ENCODE data around the gene ALDH9A1.
A peak's percentile ranks its signal among the peaks of the same experiment; 100 is the strongest.
"Not testable (repeated sequence)": the region's sequence is repeated elsewhere in the genome, so short reads cannot be mapped to it uniquely, and the experiment has no call there.

Gene ALDH9A1

DNA sequence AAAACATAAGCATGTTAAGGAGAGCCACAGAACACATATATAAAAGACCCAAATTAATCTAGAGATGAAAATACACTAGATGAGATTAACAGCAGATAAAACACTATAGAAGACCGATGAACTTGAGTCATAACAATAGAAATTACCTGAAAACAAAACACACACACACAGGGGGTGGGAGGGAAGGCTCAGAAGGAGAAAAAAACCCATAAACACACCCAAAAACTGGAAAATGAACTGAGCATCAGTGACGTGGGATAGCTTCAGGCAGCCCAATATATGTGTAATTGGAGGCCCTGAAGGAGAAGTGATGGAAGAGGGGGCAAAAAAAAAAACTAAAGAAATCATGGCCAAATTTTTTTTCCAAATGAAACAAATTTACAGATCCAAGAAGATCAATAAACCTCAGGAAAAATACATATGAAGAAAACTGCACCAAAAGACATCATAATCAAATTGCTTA, 11.4 kb downstream of the ALDH9A1 start:
- no peak for DNase-seq (ENCODE audit: low spot score)

DNA sequence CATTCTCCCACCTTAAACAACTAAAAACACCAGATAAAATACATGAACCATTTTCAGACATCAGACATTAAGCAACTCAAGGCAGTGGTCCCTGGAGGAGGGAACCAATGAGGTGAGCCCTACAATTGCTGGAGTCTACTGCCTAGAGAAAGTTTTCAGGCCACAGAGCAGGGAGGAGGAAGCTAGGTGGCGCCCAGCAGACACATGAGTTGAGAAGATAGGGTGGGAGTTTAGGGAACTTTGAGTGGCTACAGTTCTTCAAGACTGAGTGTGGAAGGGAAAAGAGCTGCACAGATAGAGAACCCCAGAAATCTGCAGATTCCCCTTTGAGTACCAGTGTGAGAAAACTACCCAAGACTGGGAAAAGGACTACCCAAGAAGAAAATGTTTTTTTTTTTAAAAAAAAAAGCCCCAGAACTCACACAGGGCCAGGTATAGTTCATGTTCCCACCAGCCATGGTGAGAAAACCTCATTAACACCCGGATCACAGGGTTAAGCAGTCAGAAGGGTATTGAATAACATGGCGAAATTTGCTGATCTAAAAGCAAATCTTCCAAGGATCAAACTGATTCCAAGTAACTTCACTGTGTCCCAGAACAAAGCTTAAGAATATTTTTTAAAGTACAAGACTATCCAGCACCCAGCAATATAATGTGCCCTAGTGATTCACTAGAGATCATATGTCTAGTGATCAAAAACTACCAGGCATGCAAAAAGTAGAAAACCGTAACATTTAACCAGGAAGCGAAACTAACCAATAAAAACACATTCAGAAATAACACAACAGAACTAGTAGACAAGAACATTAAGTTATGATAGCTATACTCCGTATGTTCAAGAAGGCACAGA, 12.0 kb downstream of the ALDH9A1 start:
- peak; percentile 60 for DNase-seq (ENCODE audit: low spot score)

DNA sequence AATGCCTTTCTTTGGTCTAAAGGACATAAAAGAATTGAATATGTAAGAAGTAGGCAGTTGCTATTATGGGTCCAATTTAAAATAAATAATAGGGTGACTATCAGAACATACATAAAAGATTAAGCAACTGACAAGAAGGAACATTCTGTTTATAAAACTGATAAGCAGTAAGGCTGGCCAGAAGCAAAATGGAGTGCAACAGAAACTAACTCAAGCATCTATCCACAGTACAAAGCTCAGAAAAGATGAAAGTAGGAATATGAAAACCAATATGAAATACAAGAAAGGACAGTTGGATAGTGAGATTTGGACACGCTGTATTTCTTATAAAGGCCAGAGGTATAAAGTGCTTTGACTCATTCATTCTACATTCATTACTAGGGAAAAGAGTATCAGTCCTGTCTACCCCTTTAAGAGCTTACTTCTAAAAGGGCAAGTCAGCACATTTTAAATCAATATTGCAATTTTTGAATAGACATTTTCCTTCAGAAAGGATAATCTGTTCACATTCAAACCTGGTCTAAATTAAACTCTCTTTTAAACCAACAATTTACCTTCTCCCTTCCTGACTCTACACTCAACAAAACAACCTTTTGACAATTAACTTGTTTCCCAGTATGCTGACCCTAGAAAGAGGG, 14.4 kb downstream of the ALDH9A1 start:
- DNase-seq (ENCODE audit: low spot score) = no peak

DNA sequence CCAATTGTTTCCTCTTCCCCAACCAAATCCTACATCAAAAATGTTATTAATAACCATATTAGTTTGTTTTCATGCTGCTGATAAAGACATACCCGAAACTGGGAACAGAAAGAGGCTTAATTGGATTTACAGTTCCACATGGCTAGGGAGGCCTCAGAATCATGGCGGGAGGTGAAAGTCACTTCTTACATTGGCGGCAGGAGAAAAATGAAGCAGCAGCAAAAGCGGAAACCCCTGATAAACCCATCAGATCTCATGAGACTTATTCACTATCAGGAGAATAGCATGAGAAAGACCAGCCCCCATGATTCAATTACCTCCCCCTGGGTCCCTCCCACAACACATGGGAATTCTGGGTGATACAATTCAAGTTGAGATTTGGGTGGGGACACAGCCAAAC, 17.6 kb downstream of the ALDH9A1 start:
- not testable (repeated sequence) for DNase-seq (ENCODE audit: low spot score)

DNA sequence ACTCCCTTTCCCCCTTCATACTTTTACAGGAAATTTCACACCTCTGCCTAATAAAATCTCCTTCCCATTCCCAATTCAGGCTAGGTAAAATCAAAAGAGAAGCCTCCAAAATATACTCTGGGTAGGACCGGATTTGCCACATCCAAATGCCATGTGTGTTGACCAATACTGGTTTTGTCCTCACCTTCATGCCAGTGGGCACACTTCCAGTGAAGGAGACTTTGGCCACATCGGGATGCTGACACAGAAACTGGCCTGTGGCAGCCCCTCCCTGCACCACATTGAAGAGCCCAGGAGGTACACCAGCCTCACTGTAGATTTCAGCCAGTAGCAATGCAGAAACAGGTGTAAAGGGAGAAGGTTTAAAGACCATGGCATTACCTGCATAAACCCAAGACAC, 18.1 kb downstream of the ALDH9A1 start:
- no peak for DNase-seq (ENCODE audit: low spot score)

DNA sequence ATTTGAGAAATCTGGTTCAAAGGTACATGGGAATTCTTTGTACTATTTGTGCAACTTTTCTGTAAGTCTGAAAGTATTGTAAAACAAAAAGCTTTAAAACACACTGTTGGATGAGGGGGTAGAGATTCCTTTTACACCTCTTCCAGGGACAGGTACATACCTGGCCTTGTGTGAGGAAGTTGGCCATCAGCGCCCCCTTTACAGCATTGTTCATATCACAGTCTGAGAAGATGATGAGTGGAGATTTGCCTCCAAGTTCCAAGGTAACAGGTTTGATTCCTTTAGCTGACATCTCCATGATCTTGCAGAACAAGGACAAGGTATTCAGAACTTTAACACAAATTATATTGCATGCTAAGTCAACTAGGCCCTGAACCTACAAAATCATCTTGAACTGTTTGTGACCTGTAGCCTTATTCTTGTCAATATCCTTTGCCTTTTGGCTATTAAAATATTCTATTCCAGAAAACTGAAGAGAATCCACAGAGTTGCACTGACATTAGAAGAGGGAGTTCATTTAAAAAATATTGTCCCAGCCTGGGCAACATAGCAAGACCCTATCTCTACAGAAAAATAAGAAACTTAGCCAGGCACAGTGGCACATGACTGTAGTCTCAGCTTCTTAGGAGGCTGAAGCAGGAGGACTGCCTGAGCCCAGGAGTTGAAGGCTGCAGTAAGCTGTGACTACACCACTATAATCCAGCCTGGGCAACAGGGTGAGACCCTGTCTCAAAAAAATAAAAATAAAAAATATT, 18.9 kb downstream of the ALDH9A1 start:
- DNase-seq (ENCODE audit: low spot score) = no peak

DNA sequence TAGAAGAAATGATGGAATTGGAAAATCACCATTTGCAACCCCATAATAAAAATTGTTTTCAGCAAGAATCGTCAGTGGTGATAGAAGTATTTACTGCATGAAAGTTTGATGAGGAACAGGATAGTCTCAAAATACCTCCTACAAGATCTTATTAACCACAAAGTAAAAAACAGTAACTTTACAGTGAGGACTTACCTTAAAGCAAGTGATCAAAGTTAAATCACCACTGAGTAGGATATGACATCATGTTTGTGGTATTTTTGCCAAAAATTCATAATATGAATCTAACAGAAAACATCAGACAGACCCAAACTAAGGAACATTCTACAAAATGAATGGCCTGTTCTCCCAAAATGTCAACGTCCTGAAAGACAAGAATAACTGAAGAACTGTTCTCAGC, 19.9 kb downstream of the ALDH9A1 start:
- no peak for DNase-seq (ENCODE audit: low spot score)

DNA sequence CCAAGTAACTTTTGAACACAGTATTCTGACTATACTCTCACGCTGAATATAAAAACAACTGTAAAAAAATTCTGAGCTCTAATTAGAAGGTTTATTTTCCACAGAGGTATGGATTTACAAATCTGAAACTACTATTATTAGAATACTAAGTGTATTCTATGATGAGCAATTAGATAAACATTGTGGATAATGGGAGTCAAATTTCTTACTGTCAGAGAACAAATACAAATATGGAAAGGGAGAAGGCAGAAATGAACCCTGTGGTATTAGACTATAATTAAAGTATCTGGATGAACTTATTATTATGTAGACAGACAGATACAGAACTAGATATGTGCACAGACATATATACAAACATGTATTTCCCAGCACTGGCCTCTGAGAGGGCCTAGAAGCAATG, 22.6 kb downstream of the ALDH9A1 start:
- no peak for DNase-seq (ENCODE audit: low spot score)

DNA sequence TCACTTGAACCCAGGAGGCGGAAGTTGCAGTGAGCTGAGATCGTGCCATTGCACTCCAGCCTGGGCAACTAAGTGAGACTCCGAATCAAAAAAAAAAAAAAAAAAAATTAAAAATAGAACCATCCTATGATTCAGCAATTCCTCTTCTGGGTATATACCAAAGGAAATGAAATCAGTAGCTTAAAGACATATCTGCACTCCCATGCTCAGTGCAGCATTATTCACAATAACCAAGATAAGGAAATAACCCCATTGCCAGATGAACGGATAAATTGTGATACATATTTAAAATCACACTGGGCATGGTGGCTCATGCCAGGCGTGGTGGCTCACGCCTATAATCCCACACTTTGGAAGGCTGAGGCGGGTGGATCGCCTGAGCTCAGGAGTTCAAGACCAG, 23.8 kb downstream of the ALDH9A1 start:
- DNase-seq (ENCODE audit: low spot score) = no peak

DNA sequence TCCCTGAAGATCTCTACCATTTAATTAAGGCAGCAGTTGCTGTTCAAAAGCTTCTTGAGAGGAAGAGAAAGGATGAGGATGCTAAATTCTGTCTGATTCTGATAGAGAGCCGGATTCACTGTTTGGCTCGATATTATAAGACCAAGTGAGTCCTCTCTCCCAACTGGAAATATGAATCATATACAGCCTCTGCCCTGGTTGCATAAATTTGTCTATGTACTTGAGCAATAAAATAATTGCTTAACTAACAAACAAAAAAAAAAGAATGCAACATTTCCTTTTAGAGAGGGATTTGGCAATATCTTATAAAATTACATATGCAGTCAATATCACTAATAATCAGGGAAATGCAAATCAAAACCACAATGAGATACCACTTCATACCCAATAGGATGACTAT, 26.8 kb downstream of the ALDH9A1 start:
- DNase-seq (ENCODE audit: low spot score) = no peak

DNA sequence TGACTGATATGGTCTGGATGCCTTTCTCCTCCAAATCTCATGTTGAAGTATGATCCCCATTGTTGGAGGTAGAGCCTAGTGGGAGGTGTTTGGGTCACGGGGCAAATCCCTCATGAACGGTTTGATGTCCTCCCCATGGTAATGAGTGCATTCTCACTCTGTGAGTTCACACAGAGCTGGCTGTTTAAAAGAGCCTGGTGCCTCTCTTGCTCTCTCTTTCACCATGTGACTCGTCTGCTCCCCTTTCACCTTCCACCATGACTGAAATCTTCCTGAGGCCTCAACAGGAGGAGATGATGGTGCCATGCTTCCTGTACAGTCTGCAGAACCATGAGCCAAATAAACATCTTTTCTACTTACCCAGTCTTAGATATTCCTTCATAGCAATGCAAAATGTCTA, 30.2 kb downstream of the ALDH9A1 start:
- DNase-seq (ENCODE audit: low spot score) = no peak

DNA sequence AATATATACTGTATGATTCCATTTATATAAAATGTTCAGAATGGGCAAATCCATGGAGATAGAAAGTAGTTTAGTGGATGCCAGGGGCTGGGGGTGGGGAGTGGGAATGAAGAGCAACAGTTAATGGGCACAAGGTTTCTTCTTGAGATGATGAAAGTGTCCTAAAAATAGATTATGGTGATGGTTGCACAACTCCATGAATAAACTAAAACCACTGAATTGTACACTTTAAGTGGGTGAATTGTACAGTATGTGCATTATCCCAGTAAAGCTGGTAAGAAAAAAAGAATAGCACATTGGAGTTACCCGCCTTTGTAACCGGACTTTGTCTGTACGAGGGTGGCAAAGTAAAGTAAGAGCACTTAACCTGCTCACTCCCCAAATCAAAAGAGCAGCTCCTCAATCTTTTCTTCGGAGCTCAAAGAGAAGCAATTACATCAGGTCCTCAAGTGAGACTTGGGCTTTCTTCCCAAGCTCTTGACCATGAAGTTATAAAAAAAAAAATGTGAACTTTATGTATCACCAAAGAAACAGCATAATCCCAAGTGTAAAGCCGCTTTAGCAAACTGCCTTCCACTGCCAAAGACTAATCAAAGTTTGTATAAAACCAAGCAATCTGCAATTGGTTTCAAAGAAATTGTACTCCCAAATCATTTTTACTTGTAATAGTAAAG, 32.1 kb downstream of the ALDH9A1 start:
- no peak for DNase-seq (ENCODE audit: low spot score)

DNA sequence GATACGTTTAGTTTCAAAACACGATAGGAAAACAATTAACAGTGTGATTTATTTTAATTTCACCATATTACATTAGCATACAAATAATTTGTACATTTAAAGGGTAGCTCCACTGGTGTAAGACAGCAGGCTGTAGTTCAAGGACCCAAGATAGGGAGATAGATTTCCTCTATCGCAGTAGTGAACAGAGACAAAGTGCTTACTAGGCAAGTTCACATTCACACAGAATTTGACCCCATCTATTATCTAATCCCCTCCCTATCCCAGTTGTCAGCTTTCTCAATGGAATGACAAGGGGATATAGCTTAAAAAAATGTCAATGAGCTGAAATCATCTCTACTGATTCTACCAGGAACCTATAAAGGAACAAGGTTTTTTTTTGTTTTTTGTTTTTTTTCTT, 36.2 kb downstream of the ALDH9A1 start:
- no peak for DNase-seq (ENCODE audit: low spot score)

DNA sequence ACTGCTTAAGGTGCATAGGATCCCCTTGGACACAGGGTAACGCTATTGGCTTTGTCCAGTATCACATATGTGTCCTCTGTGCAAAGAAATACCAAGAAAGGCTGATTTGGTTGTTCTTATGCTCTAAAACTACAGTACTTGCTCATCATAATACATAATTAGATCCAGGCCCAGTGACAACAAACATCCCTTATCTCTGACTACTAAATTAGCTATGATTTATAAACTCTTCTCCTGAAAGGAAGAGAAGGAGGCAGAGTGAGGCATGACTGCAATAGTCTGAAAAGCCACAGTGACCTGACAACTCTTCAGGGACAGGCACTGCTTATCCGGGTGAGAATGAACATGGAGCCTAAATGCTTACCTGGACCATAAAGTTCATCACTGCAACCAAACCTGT, 36.7 kb downstream of the ALDH9A1 start:
- no peak for DNase-seq (ENCODE audit: low spot score)

DNA sequence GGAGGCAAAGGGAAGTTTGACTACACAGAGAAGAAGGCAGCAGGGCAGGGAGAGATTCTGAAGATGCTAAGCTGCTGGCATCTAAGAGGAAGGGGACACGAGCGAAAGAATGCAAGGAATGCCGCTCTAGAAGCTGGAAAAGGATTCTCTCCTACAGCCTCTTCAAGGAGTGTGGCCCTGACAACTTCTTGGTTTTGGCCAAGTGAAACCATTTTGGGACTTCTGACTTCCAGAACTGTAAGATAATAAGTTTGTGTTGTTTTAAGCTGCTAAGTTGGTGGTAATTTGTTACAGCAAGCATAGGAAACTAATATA, 38.8 kb downstream of the ALDH9A1 start:
- DNase-seq (ENCODE audit: low spot score) = no peak

DNA sequence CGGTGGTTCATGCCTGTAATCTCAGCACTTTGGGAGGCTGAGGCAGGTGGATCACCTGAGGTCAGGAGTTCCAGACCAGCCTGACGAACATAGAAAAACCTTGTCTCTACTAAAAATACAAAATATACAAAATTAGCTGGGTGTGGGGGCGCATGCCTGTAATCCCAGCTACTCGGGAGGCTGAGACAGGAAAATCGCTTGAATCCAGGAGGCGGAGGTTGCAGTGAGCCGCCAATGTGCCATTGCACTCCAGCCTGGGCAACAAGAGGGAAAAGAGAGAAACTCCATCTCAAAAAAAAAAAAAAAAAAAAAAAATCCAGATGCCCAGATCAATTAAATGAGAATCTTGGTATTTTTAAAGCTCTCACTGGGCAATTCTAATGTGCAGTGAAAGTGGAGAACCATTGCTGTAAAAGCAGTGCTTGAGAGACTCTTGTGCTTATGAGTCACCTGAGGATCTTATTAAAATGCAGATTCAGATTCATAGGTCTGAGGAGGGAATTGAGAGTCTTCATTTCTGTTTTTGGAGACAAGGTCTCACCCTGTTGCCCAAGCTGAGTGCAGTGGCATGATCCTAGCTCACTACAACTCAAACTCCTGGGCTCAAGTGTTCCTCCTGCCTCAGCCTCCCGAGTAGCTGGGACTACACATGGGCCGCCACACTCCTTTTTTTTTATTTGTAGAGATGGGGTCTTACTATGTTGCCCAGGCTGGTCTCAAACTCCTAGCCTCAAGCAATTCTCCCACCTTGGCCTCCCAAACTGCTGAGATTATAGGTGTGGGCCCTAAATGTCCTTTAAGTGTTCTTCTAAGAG, 39.4 kb downstream of the ALDH9A1 start:
- not testable (repeated sequence) for DNase-seq (ENCODE audit: low spot score)

DNA sequence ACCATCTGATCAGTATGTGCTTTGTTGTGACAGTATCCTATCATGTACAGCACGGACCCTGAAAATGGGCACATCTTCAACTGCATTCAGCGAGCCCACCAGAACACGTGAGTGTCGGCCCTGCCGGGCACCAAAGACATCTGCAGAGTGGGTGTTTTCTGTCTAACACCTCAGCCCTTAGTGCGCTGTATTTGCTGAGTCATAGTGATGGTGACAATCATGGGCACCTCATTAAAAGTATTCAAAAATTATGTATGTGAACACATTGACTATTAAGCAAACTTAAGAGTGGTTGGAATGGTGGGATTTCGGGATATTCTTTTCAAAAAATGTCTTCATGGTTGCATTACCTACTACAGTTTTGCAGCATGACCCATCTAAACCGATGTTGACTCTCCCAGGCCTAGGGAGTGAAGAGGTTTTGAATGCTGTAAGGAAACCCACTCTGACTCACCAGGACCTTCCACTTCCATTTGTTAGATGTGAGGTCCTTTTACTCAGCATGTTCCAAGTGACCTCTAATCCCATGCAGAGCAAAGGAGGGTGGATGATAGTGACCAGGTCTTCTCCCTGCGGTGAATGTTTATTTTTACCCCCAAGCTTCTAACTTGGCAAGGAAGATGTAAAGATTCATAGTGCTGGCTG, 47.3 kb downstream of the ALDH9A1 start:
- no peak for DNase-seq (ENCODE audit: low spot score)

DNA sequence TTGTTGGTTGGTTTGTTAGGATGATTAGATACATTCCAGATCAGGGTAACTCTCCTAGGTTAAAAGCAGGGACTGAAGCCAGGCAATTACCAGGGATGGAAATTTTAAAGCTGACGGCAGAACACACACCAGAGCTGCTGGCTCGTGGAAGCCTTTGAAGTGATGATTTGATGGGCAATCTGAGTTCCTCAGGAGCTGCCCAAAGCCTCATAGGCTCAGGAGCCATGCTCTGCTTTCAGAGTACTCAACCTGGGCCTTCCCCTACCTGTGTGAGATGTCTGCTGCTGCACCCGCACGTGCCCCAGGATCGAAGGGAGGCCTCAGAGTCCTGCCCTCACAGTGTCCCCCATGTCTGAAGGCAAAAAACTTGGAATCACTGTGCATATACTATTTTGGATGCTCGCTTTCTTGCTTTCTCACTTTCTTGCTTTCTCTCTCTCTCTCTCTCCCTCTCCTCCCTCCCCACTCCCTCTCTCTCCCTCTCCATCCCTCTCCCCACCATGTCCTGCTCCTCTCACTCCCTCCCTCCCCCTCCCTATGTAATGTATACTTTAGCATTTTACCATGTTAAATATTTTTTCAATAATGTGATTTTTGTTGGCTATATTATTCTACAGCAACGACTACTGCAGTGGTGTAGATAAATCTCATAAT, 49.3 kb downstream of the ALDH9A1 start:
- no peak for DNase-seq (ENCODE audit: low spot score)

DNA sequence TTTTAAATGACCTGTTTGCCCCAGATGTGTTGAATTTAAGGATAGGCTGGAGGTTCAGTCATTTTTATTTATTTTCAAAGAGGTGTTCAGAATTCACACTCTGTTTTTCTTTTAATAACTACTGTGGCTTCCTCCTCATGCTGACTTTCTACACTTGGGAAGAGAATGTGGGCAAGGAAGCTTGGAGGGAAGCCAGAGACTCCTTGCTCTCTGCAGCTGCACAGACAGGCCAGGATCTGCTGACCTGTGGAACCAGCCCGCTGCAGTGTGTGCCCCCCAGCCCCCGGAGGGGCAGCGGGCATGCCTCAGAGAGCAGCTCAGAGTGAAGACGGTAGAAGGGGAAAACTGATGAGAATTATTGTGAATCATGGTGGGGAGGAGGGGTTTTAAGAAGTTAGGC, 50.4 kb downstream of the ALDH9A1 start:
- no peak for DNase-seq (ENCODE audit: low spot score)

DNA sequence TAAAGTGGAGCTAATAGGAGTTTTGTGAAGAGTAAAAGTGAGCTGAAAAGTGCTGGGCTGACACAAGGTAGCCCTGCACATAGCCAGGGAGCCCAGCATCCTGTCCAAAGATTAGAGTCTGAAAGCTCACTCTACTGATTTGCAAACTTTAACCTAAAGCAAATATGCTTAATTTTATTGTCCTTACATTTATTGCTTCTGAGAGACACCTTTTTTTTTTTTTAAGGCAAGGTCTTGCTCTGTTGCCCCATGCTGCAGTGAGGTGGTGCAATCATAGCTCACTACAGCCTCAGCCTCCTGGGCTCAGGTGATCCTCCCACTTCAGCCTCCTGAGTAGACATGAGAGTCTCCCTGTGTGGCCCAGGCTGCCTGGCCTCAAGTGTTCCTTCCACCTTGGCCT, 50.8 kb downstream of the ALDH9A1 start:
- no peak for DNase-seq (ENCODE audit: low spot score)

All from germinal center (tissue), 1 donor.